GM21526 (cell line): ENCODE data around the gene FAM241B.

ENCODE experiments used
- ATAC-seq: cut with Tn5 transposase; IDR thresholded peaks from one replicate; pipeline ENCODE4 v1.9.1; 2021; ENCODE audit warnings: moderate library complexity; ENCODE audit not compliant: unreplicated experiment, low FRiP score

The FAM241B gene

GRCh38 chr10:69647126-69647525 lies 17.1 kb downstream of the FAM241B start:
- ATAC-seq = no peak

GRCh38 chr10:69647819-69648218 lies 17.8 kb downstream of the FAM241B start:
- ATAC-seq = no peak

- ATAC-seq = no peak
These were observed 18.4 kb downstream of the FAM241B start for GRCh38 chr10:69648461-69648860.

DNA sequence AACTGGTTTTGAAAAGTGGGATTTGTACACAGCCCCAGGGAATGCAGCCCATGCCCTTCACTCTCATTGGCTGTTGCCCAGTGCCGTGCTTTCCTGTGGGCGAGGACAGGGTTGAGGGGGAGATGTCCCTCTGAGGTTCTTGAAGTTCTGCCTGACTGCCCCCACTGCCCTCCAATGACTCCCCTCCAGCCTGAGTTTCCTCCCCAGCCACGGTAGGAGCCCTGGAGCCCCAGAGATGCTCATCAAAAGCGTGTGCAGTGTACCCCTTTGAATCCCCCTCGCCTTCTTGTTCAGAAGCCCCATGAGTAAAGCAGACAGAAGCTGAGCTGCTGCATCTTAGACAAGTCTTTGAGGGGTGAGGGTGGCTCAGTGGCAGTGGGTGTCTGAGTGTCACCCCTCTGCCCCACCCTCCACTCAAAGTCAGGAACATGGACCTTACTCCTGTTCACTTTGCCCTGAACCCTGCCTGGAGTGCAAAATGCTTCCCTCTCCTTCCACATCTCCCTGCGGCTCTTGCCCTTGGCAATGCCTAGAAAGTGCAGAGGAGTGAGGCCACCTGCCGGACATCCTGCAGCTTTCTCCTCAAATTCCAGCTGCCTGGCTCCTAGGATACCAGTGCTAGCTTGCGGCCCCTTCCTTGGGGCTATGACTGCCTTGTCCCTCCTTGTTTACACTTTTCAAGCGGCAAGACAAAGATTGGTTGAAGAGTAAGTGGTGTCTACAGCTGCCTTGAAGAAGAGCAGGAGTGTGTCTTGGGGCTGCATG lies 19.9 kb downstream of the FAM241B start:
- no peak for ATAC-seq

- no peak for ATAC-seq
These were observed 20.7 kb downstream of the FAM241B start for GRCh38 chr10:69650589-69651261.

DNA sequence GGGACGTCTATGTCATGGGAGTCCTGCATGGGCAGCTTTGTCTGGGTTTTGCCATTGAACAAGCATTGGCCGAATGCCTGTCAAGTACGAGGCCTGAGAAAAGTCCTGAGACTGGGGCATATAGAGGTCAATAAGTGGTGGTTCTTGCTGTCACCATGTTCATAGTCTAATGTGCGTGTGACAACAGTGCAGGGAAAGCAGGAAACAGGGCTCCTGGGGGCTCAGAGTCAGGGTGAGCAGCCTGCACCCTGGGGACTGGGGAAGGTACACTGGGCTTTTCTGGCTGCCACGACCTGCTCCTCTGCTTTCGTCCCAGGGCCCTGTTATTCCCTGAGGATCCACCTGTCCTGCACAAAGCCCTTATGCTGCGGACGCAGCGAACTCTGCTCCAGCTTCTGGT lies 21.3 kb downstream of the FAM241B start:
- ATAC-seq = no peak

DNA sequence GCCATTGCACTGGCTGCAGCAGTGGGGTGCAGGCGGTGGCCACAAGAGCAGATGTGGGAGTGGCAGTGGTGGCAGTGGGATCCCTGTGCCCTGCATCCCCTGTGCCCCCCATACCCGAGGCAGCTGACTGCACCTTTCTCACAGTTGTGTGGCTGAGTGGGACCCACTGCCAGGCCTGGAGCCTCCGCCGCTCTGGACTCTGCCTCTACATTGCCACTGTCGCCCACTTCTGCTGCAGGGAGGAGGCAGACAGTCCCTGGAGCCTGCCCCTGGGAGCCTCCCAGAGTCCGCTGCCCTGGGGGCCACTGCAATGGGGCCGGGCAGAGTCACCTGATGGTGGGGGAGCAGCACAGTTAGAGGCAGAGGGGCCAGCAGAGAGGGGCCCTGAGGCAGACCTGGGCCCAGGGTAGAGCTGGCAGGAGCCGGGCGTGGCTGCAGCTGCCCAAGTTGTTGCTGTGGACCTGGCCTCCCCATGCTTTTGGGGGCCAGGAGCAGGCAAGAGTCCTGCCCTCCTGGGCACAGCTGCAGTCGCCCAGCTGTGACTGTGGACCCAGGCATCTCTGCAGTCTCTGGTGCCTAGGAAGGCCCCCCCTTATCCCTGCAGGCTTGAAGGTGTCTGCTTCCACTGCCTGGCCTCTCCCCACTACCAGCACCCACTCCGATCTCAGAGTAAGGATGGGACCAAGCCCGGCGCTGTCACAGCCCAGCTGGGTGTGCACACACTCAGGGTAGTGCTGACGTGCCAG lies 22.2 kb downstream of the FAM241B start:
- ATAC-seq = no peak

DNA sequence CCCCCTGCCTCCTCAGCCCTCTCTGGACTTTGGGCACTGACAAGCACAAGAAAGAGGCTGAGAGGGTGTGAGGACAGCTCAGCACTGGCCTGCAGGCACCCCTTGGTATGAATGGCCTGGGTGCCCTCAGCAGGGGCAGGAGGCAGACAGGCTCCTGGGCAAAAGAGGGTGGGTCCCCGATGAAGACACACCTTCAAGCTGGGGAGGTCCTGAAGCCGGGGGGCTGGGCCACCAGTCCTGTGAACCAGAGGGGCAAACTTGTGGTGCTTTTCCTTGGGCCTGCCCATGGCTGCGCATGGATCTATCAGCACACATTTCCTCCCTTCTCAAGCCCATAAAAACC lies 22.8 kb downstream of the FAM241B start:
- ATAC-seq = no peak

DNA sequence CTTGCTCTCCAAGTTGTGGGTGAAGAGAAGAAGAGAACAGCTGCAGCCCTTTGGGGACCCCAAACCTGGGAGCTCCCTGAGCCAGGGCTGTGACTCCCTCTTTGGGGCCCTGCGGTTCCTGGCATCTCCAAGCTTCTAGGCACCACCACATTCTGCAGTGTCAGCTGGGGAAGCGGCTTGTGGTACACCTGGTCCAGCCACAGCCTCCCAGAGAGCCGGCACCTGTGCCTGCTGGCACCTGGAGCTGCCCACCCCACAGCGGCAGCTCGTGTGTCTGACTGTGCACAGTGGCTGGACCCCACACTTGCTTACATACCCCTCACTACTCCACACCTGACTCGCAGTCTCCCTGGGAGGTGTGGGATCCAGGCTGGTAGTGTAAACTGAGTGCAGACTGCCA lies 23.5 kb downstream of the FAM241B start:
- no peak for ATAC-seq

GRCh38 chr10:69655124-69655867 lies 25.2 kb downstream of the FAM241B start:
- ATAC-seq = no peak

DNA sequence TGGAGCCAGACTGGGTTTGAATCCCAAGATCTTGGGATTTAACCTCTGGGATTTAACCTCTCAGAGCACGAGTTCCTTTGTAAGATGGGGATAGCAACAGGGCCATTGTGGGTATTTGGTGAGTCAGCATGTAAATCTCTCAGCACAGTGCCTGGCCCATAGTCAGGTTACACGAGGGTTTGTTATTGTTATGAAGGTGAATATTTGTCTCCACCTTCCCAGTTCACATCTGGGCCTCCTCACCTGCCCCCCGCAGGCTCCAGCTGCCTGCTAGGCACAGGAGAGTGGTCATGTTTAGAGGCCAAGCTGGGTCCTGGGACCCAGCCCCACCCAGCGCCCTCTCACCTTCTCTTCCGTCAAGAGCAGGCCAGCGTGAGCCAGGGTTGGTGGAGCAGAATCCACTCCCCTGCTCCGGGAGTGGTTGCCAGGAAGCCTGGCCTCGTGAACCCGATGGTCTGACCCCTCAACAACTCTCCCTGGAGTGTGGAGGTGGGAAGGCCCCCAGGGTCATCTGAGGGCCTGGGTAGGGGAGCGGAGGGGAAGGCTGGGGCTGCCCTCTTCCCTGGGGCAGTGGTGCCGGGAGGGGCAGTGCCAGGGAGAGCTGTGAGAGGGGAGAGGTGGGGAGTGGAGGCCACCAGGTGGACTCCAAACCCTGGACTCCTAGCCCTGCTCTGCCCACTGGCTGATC lies 26.0 kb downstream of the FAM241B start:
- ATAC-seq = no peak

GRCh38 chr10:69656742-69657269 lies 26.8 kb downstream of the FAM241B start:
- no peak for ATAC-seq

DNA sequence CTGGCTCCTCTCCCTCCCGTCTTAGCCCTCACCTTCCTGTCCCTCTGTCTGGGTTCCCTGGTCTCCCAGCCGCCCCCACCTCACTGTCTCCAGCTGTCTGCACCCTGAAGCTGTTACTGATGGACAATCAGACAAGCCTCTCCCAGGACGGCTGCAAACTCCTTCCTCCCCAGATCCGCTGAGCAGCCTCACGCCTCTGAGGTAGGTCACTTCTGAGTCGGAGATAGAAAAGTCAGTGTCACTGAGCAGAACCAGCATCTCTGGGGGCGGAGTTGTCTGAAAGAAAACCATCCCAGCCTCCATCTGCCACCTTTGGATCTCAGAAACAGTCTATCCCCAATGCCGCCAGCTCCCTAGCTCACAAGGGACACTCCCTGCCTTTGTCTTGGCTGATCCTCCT lies 27.4 kb downstream of the FAM241B start:
- no peak for ATAC-seq

DNA sequence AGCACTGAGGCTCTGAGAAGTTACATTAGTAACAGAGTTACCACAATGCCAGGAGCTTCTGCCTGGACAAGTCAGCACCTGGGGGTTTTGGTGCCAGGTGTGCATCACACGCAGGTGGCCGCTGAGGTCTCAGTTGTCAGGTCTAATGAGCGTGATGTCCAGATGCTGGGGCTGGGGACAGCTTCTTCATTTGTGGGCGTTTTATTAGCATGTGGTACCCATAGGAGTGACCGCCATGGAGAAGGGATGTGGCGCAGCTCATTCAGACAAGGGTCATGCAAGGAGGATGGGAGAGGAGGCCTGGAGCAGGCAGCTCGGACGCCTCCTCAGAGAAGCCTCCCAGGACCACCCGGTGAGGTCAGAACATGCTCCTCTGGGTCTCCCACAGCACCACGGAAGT lies 27.8 kb downstream of the FAM241B start:
- no peak for ATAC-seq

GRCh38 chr10:69659241-69660038 lies 29.4 kb downstream of the FAM241B start:
- ATAC-seq = no peak

GRCh38 chr10:69660296-69660695 lies 30.2 kb downstream of the FAM241B start:
- no peak for ATAC-seq

DNA sequence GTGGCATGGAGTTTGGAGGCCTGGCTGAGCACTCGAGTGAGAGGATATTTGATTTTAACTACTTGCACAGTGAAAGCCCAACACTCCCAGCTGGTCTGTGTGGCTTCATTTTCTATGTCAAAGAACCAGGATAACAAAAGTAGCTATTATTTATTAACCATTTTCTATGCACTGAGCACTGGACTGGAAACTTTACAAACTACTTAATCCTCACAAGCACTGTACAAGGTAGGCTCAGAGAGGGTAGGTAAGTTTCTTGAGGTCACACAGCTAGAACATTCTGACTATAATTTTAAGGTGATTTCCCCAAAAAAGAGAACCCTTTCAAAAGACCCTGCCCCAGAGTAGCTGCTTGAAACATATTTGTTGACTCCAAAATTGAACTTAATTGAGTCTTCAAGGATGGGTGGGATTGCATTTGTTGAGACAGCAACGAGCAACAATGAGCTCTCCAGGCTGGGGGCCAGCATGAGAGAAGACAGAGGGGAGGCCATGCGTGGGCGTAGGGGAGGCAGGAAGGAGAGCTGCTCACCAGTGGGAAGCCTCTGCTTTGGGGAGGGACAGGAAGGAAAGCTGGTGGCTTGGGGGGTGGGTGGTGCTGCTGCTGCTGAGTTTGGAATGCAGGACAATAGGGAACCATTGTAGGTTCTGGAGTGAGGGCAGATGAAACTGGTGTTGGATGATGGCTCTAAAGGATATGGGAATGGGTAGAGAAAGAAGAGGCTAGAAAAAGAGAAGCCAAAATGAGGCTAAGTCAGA lies 31.5 kb downstream of the FAM241B start:
- no peak for ATAC-seq

DNA sequence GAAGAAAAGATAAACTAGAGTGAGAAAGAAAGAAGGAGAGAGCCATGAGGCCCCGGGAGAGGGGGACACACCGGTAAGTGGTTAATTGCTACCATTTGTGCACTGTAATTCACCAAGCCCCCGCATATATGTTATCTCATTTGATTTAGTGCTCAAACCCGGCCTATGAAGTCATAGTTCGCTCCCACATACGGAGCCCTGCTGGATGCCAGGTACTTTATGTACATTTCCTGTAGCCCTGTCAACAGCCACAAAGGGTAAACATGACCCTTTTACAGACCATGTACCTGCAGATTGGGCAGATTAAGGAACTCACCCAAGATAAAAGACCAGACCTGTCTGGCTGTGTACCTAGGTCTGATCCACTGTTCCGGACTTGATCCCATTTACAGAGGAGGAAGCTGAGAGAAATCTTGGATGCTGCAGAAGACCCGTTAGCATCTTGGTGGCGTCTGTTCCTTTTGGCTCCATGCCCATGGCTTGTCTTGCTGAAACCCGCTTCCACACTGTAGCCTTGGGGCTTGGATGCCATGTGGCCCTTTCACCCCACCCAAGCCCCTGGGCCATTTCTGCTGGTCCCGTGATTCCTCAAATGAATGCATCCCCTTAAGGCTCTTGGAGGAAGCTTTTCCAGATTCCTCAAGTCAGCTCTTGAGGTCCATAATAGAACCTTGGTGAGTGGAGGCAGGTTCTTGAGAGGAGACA lies 32.3 kb downstream of the FAM241B start:
- ATAC-seq = no peak
